Ishikawa (cell line): ENCODE measurements around the gene TEDDM1.

Experiments
- CEBPB ChIP-seq: IDR thresholded peaks from 2 replicates; pipeline ENCODE4 v1.6.1; 2012
- CREB1 ChIP-seq: IDR thresholded peaks from 2 replicates; pipeline ENCODE4 v1.6.1; 2012; ENCODE audit warnings: low read depth
- EGR1 ChIP-seq: IDR thresholded peaks from 2 replicates; pipeline ENCODE4 v1.6.1; 2012
- EP300 ChIP-seq: IDR thresholded peaks from 2 replicates; pipeline ENCODE4 v1.6.1; 2012; ENCODE audit warnings: borderline replicate concordance
- FOXM1 ChIP-seq: IDR thresholded peaks from 2 replicates; pipeline ENCODE4 v1.6.1; 2012; ENCODE audit warnings: low read depth, borderline replicate concordance
- MAX ChIP-seq: IDR thresholded peaks from 2 replicates; pipeline ENCODE4 v1.6.1; 2012
- NFIC ChIP-seq: IDR thresholded peaks from 2 replicates; pipeline ENCODE4 v1.6.1; 2012
- RAD21 ChIP-seq: IDR thresholded peaks from 2 replicates; pipeline ENCODE4 v1.6.1; 2012; ENCODE audit warnings: low read depth
- TAF1 ChIP-seq: IDR thresholded peaks from 2 replicates; pipeline ENCODE4 v1.6.1; 2012; ENCODE audit warnings: low read depth, mild to moderate bottlenecking
- TCF12 ChIP-seq: IDR thresholded peaks from 2 replicates; pipeline ENCODE4 v1.6.1; 2012; ENCODE audit warnings: low read depth
- TEAD4 ChIP-seq: IDR thresholded peaks from 2 replicates; pipeline ENCODE4 v1.6.1; 2012
- USF1 ChIP-seq: IDR thresholded peaks from 2 replicates; pipeline ENCODE4 v1.6.1; 2012
- YY1 ChIP-seq: IDR thresholded peaks from 2 replicates; pipeline ENCODE4 v1.6.1; 2012; ENCODE audit warnings: low read depth
- ZBTB7A ChIP-seq: IDR thresholded peaks from 2 replicates; pipeline ENCODE4 v1.6.1; 2012; ENCODE audit warnings: low read depth
- TF ChIP-seq, protein P1 (sequence below): IDR thresholded peaks from 2 replicates; pipeline ENCODE4 v1.6.1; 2012; ENCODE audit warnings: low read depth, mild to moderate bottlenecking

The TEDDM1 gene

DNA sequence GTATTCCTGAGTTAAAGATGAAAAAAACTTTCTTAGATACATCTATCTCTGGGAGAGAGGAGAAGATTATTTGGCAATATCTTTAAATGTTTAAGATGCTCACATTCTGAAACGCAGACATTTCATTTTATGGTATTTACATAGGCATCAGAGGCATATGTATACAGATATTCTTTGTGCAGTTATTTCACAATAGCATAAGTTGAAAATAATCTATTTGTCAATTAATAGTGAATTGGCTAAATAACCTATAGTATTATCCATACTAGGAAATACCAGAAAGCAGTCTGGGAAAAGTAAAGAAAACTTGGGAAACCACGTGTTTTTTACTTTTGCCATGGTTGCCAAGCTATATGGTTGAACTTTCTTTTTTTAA, 44.8 kb downstream of the TEDDM1 start:
- TF ChIP-seq EP300 (no peak), RAD21 (no peak), FOXM1 (no peak), NFIC (no peak), YY1 (no peak), CEBPB (no peak), TAF1 (no peak), MAX (no peak), CREB1 (no peak), USF1 (no peak), TEAD4 (no peak), ZBTB7A (no peak), EGR1 (no peak), TCF12 (no peak)
- TF ChIP-seq, protein P1, sequence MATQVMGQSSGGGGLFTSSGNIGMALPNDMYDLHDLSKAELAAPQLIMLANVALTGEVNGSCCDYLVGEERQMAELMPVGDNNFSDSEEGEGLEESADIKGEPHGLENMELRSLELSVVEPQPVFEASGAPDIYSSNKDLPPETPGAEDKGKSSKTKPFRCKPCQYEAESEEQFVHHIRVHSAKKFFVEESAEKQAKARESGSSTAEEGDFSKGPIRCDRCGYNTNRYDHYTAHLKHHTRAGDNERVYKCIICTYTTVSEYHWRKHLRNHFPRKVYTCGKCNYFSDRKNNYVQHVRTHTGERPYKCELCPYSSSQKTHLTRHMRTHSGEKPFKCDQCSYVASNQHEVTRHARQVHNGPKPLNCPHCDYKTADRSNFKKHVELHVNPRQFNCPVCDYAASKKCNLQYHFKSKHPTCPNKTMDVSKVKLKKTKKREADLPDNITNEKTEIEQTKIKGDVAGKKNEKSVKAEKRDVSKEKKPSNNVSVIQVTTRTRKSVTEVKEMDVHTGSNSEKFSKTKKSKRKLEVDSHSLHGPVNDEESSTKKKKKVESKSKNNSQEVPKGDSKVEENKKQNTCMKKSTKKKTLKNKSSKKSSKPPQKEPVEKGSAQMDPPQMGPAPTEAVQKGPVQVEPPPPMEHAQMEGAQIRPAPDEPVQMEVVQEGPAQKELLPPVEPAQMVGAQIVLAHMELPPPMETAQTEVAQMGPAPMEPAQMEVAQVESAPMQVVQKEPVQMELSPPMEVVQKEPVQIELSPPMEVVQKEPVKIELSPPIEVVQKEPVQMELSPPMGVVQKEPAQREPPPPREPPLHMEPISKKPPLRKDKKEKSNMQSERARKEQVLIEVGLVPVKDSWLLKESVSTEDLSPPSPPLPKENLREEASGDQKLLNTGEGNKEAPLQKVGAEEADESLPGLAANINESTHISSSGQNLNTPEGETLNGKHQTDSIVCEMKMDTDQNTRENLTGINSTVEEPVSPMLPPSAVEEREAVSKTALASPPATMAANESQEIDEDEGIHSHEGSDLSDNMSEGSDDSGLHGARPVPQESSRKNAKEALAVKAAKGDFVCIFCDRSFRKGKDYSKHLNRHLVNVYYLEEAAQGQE, result no peak

DNA sequence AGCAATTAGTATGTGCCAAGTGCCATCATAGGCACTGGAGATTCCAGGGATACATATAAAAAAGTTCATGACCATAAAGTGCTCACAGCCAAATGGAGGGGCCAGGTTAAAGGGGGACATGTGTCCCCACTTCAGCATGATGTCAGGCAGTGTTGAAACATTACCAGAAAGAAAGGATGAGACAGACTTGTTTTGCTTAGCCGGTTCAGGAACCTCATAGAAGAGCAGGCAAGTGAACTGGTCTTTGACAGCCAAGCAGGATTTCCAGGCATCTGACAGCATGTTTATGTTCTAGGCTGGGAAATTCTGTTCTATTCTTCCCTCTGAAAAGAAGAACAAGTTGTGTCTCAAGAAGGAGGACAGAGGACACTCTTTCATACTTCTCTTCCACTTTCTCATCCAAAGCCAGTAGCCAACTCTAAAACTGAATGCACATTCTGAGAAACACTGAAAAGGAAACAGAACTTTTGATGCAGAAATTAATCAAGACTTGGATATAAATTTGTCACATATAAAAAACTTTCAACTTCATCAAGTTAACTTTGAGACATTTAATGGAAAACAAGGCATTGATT, 48.6 kb downstream of the TEDDM1 start:
- TF ChIP-seq RAD21 (no peak), EGR1 (no peak), ZBTB7A (no peak), CREB1 (no peak), TAF1 (no peak), CEBPB (no peak)

GRCh38 chr1:182350839-182351238, 49.6 kb downstream of the TEDDM1 start:
- TF ChIP-seq ZBTB7A, result no peak
- TF ChIP-seq, protein P1, result no peak
- TF ChIP-seq CREB1, result no peak
- TF ChIP-seq TAF1, result no peak
- TF ChIP-seq MAX, result no peak
- no peak for TF ChIP-seq NFIC
- no peak for TF ChIP-seq FOXM1
- no peak for TF ChIP-seq EGR1
- TF ChIP-seq TCF12, result no peak
- no peak for TF ChIP-seq RAD21
- TF ChIP-seq TEAD4, result no peak
- no peak for TF ChIP-seq CEBPB
- no peak for TF ChIP-seq USF1
- no peak for TF ChIP-seq YY1
- TF ChIP-seq EP300, result no peak

DNA sequence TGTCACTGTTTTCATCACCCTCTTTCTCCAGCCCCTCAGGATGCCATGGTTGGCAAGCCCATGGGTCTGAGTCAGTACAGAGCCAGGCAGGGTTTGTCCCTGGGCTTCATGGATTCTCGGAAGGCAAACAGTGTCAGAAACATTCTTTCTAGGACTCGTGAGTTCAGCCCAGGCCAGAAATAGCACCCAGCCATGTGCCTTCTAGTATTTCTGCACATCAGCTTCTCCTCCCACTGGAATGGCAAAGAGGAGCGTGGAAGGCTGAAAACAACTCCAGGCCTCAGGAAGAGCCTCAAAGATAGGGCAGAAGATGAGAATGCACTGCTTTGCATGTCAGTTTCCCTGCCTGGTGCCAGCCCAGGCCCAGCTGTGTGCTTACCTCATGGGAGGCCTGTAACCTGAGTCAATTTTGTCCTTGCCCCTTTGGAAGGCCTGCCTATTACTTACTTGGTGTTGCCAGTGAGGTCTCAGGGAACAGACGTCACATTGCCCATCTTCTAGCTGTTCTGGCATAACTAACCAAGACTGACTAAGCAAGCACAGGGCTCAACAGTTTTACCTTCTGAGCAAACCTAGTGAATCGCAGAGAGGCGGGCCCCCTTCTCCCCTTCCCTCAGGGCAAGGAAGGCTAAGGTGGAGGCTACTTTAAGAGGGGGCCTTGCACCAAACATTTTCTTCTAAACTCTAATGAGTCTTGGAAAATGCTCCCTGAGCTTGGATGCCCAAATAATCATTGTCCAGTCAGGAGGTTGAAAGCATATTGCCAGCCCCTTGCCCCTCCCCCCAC, 51.3 kb downstream of the TEDDM1 start:
- TF ChIP-seq, protein P1, result no peak
- TF ChIP-seq CREB1, result no peak
- no peak for TF ChIP-seq NFIC
- no peak for TF ChIP-seq EGR1
- no peak for TF ChIP-seq TCF12
- no peak for TF ChIP-seq ZBTB7A
- TF ChIP-seq USF1, result no peak
- TF ChIP-seq RAD21, result no peak
